NCI-H1105 treated with DMSO at 0.1 percent for 48 hours (cell line): ENCODE results near the gene DUOX2.
A peak's percentile ranks its signal among the peaks of the same experiment; 100 is the strongest.
"Not testable (repeated sequence)": the region's sequence is repeated elsewhere in the genome, so short reads cannot be mapped to it uniquely, and the experiment has no call there.

Experiments used
- DNase-seq: peaks from one replicate; lab custom pipeline; 2025; lab: John Stamatoyannopoulos, UW

Gene DUOX2

GRCh38 chr15:45138814-45139765, 25.1 kb upstream of the DUOX2 start:
- no peak for DNase-seq

- DNase-seq: no peak
Measured at GRCh38 chr15:45137703-45138102, 23.7 kb upstream of the DUOX2 start.

- DNase-seq: no peak
Measured at GRCh38 chr15:45136378-45136764, 22.4 kb upstream of the DUOX2 start.

DNA sequence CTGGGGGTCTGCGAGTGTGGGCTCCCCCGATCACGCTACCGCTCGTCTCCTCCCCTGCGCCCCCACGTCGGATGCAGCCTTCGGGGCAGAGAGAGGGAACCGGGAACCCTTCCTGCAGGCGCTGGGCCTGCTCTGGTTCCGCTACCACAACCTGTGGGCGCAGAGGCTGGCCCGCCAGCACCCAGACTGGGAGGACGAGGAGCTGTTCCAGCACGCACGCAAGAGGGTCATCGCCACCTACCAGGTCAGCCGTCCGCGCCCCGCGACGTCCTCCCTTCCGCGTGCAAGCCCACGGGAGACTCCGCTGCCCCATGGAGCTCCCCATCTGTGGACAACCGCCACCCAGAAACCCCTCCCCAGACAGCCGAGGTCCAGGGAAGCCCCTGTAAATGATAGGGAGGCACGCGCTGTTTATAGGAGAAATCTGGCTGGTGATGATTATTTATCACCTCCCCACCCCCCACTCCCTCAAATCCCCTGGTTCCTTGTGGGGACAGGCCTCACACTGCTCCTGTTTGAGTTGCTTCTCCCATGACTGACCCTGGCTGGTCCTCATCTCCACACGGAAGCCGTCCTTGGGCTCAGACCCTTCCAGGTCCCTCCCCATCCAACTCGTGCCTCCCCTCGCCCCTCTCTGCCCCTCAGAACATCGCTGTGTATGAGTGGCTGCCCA, 21.9 kb upstream of the DUOX2 start:
- not testable (repeated sequence) for DNase-seq

DNA sequence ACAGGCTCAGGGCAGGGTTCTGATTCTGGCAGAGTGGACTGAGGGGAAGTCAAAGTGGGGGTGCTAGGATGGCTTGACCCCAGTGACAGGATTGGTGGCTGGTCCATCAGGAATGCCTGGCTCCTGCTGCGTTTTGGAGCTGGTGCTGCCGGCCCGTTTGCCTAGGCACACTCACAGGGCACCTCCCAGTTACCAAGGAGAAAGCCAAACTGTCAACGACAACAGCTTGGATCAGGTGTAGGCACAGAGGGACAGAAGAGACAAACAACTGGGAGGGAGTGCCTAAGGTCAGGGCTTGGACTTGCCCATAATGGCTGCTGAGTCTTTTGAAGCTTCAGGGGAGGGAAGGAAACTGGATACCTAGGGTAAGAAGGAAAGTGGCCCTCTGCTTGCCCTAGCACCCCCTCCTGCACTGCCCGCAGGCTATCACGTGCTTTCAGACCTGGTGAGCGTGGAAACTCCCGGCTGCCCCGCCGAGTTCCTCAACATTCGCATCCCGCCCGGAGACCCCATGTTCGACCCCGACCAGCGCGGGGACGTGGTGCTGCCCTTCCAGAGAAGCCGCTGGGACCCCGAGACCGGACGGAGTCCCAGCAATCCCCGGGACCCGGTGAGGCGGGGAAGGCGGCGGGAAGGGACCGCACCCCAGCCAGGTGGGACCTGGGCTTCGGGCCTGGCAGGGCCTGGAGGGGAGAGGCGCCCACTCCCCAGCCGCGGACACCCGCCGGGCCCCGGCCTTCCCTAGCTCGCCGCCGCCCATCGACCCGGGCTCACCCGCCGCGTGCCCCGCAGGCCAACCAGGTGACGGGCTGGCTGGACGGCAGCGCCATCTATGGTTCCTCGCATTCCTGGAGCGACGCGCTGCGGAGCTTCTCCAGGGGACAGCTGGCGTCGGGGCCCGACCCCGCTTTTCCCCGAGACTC, 21.0 kb upstream of the DUOX2 start:
- no peak for DNase-seq

DNA sequence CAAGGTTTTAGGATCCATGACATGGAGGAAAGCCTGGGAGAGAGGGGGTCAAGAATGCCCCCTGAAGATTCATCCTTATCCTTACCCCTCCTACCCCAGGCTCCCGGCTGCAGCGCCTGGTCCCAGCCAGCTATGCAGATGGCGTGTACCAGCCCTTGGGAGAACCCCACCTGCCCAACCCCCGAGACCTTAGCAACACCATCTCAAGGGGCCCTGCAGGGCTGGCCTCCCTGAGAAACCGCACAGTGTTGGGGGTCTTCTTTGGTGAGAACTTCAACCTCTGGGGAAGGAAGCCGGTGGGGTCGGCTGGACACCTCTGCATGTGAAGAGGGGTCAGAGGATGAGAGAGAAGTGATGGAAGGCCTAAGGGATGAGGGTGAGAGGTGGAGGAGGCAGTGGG, 20.1 kb upstream of the DUOX2 start:
- DNase-seq: no peak

GRCh38 chr15:45133561-45133920, 19.6 kb upstream of the DUOX2 start:
- peak; percentile 1 for DNase-seq

GRCh38 chr15:45132844-45133560, 19.0 kb upstream of the DUOX2 start:
- no peak for DNase-seq

- no peak for DNase-seq
Measured at GRCh38 chr15:45131510-45131909, 17.5 kb upstream of the DUOX2 start.

- DNase-seq: no peak
Measured at GRCh38 chr15:45130291-45131000, 16.5 kb upstream of the DUOX2 start.

- no peak for DNase-seq
Measured at GRCh38 chr15:45129651-45130129, 15.7 kb upstream of the DUOX2 start, which contains the start of the genes DUOX1 and DUOXA1. Gene DUOX1, plus strand, starts transcription at chr15:45129994. Its CDS starts 1,973 bp downstream, at chr15:45131967. Gene DUOXA1, minus strand, starts transcription at chr15:45129879. Its CDS starts 6,865 bp downstream, at chr15:45123014.

- DNase-seq: no peak
Measured at GRCh38 chr15:45128971-45129639, 15.1 kb upstream of the DUOX2 start.

- DNase-seq: no peak
Measured at GRCh38 chr15:45126535-45127158, 12.7 kb upstream of the DUOX2 start.

- no peak for DNase-seq
Measured at GRCh38 chr15:45123397-45123796, 9.4 kb upstream of the DUOX2 start.

DNA sequence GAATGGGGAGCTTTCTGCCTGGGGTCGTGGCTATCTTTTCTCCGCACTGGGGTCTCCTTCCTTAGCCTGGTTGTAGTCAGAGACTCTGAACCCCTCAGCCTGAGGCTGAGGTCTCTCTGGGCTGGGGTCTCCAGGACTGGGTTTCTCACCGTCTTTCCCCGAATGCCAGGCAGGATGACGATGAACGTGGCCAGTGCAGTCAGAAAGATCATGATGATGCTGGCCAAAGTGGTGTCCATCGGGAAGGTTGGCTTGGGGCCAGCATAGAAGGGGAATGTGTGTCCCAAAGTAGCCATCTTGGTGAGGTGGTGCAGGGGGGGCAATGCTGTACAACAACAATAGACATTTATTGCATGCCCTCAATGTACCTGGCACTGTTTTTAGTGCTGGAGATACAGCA, 8.7 kb upstream of the DUOX2 start:
- no peak for DNase-seq

GRCh38 chr15:45121706-45122417, 7.9 kb upstream of the DUOX2 start:
- no peak for DNase-seq

- no peak for DNase-seq
Measured at GRCh38 chr15:45121020-45121419, 7.0 kb upstream of the DUOX2 start.

- DNase-seq: no peak
Measured at GRCh38 chr15:45120081-45120972, 6.4 kb upstream of the DUOX2 start.
